Lower lobe of right lung (tissue), 2 donors: ENCODE measurements around the gene ANGPTL8. TPM values are rescaled to one million over a fixed set of nuclear protein-coding genes. Genes with fewer than 3 reads are reported as not detected.

Experiments used
- ATAC-seq, 2 donors: fragments of 200-7000 bp; cut with Tn5 transposase; one replicate each; pipeline ENCODE4 v1.9.1; 2020 to 2022; ENCODE audit warnings: mild to moderate bottlenecking in 2 of 2, moderate library complexity in 2 of 2
- DNase-seq: peaks from one replicate; pipeline ENCODE4 v3.0.0-alpha.2; 2020
- H3K27ac ChIP-seq: fragments of 200-600 bp; one replicate; pipeline ENCODE4 v1.8.0; 2022
- H3K27me3 ChIP-seq: fragments of 200-600 bp; one replicate; pipeline ENCODE4 v1.8.0; 2022; ENCODE audit warnings: low read depth
- H3K36me3 ChIP-seq: fragments of 200-600 bp; one replicate; pipeline ENCODE4 v1.8.0; 2022; ENCODE audit warnings: mild to moderate bottlenecking
- H3K4me1 ChIP-seq: fragments of 200-600 bp; one replicate; pipeline ENCODE4 v1.8.0; 2022
- H3K4me3 ChIP-seq: fragments of 200-600 bp; one replicate; pipeline ENCODE4 v1.8.0; 2022; ENCODE audit warnings: mild to moderate bottlenecking
- H3K9me3 ChIP-seq: fragments of 200-600 bp; one replicate; pipeline ENCODE4 v1.8.0; 2022
- intact Hi-C: fragments of 100-400 bp; cut with DNase I; formaldehyde crosslinking; loops from one replicate; pipeline ENCODE4 v1.11.0; 2022
- total RNA-seq: library from RNA; stranded (reverse); fragmentation: NEBNext Ultra II Directional; extraction: Animal tissue kit (Norgen Biotek cat#: 25700); gene quantifications from one replicate; pipeline ENCODE4 v1.2.1, GENCODE V29; 2021
- TF ChIP-seq, protein P1 (sequence below): fragments of 200-600 bp; IDR thresholded peaks from one replicate; pipeline ENCODE4 v1.8.0; 2022; ENCODE audit warnings: antibody characterized with exemption, mild to moderate bottlenecking
- donor health status: DM: no; HTN: yes; CAD: no; lungs with severe emphysema.

The ANGPTL8 gene
- total RNA-seq, 1 donor from 2014 or later, result not detected

GRCh38 chr19:11279505-11280236 lies 40.3 kb downstream of the ANGPTL8 start:
- intact Hi-C loops, result no loop called here
- TF ChIP-seq, protein P1, sequence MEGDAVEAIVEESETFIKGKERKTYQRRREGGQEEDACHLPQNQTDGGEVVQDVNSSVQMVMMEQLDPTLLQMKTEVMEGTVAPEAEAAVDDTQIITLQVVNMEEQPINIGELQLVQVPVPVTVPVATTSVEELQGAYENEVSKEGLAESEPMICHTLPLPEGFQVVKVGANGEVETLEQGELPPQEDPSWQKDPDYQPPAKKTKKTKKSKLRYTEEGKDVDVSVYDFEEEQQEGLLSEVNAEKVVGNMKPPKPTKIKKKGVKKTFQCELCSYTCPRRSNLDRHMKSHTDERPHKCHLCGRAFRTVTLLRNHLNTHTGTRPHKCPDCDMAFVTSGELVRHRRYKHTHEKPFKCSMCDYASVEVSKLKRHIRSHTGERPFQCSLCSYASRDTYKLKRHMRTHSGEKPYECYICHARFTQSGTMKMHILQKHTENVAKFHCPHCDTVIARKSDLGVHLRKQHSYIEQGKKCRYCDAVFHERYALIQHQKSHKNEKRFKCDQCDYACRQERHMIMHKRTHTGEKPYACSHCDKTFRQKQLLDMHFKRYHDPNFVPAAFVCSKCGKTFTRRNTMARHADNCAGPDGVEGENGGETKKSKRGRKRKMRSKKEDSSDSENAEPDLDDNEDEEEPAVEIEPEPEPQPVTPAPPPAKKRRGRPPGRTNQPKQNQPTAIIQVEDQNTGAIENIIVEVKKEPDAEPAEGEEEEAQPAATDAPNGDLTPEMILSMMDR, result no peak
- Histone ChIP-seq H3K27ac (peak overlapping the region; percentile 13), H3K36me3 (no peaks in the 10 kb centered on the region), H3K9me3 (no peaks in the 10 kb centered on the region), H3K4me1 (peaks cover 6% of the 10 kb centered on the region), H3K4me3 (no peak overlapping the region), H3K27me3 (peaks cover 6% of the 10 kb centered on the region)
- peak in 1 of 2 donors; percentile 12 for ATAC-seq
- no peak for DNase-seq

GRCh38 chr19:11281356-11282049 lies 42.1 kb downstream of the ANGPTL8 start:
- intact Hi-C loops, result no loop called here
- no peak for DNase-seq
- TF ChIP-seq, protein P1, result no peak

DNA sequence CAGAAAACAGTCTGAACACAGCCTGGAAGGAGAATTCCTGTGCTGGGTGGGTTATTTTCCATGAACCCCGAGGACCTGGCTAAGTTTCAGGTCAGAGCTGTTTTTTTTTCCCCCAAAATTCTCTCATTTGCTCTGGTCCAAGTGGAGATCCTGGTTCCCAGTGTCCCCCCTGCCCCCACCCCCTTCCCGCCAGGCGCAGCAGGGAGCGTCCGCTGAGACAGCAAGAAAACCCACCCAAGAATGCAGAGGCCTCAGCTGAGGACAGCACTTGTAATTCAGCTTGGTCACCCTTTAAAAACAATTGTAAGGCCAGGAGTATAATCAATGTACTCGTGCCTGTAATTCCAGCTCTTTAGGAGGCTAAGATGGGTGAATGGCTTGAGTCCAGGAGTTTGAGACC lies 45.1 kb downstream of the ANGPTL8 start:
- intact Hi-C loops, result no loop called here
- Histone ChIP-seq H3K27ac (no peak overlapping the region), H3K36me3 (no peaks in the 10 kb centered on the region), H3K4me3 (no peak overlapping the region), H3K4me1 (peaks cover 21% of the 10 kb centered on the region), H3K27me3 (peaks cover 6% of the 10 kb centered on the region), H3K9me3 (no peaks in the 10 kb centered on the region)
- no peak for ATAC-seq
- DNase-seq, result no peak
- TF ChIP-seq, protein P1, result no peak

More at GRCh38 chr19:11281356-11282049, 42.1 kb downstream of the ANGPTL8 start:
- Histone ChIP-seq H3K27me3 (peaks cover 6% of the 10 kb centered on the region), H3K4me1 (peaks cover 13% of the 10 kb centered on the region), H3K27ac (no peak overlapping the region), H3K4me3 (no peak overlapping the region), H3K36me3 (no peaks in the 10 kb centered on the region), H3K9me3 (no peaks in the 10 kb centered on the region)
- no peak for ATAC-seq

DNA sequence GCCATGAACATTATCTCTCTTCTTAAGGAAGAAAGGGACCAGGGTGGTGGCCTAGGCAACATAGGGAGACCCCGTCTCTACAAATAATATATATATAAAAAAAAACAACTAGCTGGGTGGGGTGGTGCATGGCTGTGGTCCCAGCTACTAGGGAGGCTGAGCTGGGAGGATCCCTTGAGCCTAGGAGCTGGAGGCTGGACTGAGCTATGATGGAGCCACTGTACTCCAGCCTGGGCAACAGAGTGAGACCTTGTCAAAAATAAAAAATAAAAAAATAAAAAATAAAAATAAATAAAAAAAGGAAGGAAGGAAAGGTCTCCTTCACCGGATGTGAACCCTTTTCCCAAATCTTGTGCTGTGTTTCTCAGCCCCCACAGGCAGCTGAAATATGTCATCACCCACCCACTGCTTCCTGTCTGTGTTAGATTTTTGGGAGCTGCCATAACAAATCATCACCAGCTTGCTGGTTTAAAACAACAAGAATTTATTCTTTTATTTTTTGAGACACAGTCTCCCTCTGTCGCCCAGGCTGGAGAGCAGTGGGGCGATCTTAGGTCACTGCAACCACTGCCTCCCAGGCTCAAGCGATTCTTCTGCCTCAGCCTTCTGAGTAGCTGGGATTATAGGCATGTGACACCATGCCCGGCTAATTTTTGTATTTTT lies 47.0 kb downstream of the ANGPTL8 start:
- intact Hi-C loops, result no loop called here
- no peaks in the 10 kb centered on the region for H3K9me3 ChIP-seq

DNA sequence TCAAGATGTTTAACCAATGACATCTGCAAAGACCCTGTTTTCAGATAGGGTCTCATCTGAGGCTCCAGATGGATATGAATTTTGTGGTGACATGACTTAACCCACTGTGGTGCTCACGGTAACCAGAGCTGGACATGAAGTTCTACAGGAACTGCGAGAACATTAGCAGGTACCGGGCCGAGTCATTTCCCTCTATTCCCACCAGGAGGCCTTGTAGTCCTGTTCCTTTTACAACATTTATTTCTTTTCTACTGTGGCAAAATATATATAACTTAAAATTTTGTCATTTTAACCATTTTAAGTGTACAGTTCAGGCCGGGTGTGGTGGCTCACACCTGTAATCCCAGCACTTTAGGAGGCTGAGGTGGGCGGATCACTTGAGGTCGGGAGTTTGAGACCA lies 48.9 kb downstream of the ANGPTL8 start:
- H3K36me3 ChIP-seq, result no peaks in the 10 kb centered on the region
- H3K4me1 ChIP-seq, result peaks cover 19% of the 10 kb centered on the region
- H3K27me3 ChIP-seq, result no peaks in the 10 kb centered on the region
- ATAC-seq (no peak), DNase-seq (no peak)
- H3K27ac ChIP-seq, result no peak overlapping the region
- intact Hi-C loops, result no loop called here
- no peaks in the 10 kb centered on the region for H3K9me3 ChIP-seq
- TF ChIP-seq, protein P1, result peak; percentile 45
- H3K4me3 ChIP-seq, result no peak overlapping the region

More for the DNA sequence above, 47.0 kb downstream of the ANGPTL8 start:
- no peaks in the 10 kb centered on the region for H3K36me3 ChIP-seq
- DNase-seq, result no peak
- H3K27ac ChIP-seq, result peak overlapping the region; percentile 44
- H3K4me3 ChIP-seq, result no peak overlapping the region
- peak; percentile 47 to 64 for ATAC-seq
- TF ChIP-seq, protein P1, result peak; percentile 47
- peaks cover 16% of the 10 kb centered on the region for H3K4me1 ChIP-seq
- H3K27me3 ChIP-seq, result peaks cover 6% of the 10 kb centered on the region
